HG03442 (cell line): Measurements from ENCODE around the gene SLC33A1.
A peak's percentile ranks its signal among the peaks of the same experiment; 100 is the strongest.

ENCODE experiments used
- ATAC-seq: cut with Tn5 transposase; IDR thresholded peaks from one replicate; pipeline ENCODE4 v1.9.1; 2021; ENCODE audit warnings: mild to moderate bottlenecking, moderate library complexity; ENCODE audit not compliant: unreplicated experiment

SLC33A1 gene

DNA sequence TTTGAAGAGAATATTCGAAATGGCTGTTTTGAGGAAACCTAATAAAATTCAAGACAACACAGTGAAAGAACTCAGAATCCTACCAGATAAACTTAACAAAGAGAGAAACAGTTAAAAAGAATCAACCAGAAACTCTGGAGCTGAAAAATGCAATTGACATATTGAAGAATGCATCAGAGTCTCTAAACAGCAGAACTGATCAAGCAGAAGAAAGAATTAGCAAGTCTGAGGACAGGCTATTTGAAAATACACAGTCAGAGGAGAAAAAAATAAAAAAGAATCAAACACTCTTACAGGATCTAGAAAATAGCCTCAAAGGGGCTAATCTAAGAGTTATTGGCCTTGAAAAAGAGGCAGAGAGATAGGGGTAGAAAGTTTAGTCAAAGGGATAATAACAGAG lies 61.7 kb downstream of the SLC33A1 start:
- ATAC-seq, result no peak

DNA sequence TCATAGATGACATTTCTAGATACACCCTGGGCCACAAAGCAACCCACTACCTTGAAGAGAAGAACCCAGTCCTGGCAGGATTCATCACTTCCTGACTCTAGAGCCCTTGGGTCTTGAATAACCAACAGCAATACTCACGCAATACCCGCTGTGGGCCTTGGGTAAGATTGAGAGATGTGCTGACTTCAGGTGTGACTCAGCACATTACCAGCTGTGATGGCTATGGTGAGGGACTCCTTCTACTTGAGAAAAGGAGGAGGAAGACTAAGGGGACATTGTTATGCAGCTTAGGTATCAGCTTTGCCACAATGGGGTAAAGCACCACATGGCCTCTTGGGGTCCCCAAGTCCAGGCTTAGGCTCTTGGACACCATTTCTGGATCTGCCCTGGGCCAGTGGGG lies 63.0 kb downstream of the SLC33A1 start:
- ATAC-seq, result no peak

GRCh38 chr3:155790272-155790925 lies 63.8 kb downstream of the SLC33A1 start:
- no peak for ATAC-seq

- no peak for ATAC-seq
These were observed 68.4 kb downstream of the SLC33A1 start for GRCh38 chr3:155785662-155786295.

GRCh38 chr3:155782390-155782953 lies 71.8 kb downstream of the SLC33A1 start:
- ATAC-seq, result no peak

- no peak for ATAC-seq
These were observed 73.9 kb downstream of the SLC33A1 start for GRCh38 chr3:155780291-155780690.

GRCh38 chr3:155778462-155778861 lies 75.8 kb downstream of the SLC33A1 start:
- ATAC-seq, result no peak

GRCh38 chr3:155772801-155773200 lies 81.4 kb downstream of the SLC33A1 start:
- ATAC-seq, result peak; percentile 73

GRCh38 chr3:155771126-155771525 lies 83.1 kb downstream of the SLC33A1 start:
- ATAC-seq, result no peak
